HG03439 (cell line): ENCODE data around the gene GNAQ.

Experiments used
- ATAC-seq: cut with Tn5 transposase; IDR thresholded peaks from one replicate; pipeline ENCODE4 v1.9.1; 2021; ENCODE audit warnings: mild to moderate bottlenecking, moderate library complexity; ENCODE audit not compliant: unreplicated experiment

The GNAQ gene

DNA sequence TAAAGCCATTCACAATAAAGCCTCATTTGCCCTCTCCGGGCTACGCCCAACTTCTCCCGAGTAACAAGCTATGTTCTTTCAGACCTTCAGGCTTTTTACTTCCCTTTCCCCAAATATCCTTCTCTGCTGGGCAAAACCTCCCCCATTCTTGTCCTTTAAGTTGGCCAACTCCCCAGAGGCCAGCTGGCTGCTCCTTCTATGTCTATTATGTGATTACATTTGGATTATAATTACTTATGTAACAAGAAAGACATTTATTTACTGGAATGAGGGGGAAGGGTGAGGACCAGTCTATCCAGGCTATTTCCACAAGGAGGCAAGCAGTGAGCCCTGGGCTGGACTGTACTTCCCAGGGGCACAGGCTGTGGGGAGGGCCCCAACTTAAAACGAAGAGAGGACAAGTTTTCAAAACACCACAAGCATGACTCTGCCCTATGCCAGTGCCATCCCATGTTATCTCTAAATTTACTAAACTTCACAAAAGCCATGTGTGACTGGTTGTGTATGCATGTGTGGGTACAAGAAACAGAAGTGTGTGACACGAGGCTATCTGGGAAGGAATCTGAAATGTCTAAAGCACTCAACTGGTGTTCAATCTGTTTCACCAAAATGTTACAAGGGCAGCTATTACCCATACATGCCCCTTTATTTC lies 84.5 kb downstream of the GNAQ start:
- no peak for ATAC-seq

GRCh38 chr9:77946296-77946695 lies 85.3 kb downstream of the GNAQ start:
- ATAC-seq = no peak

GRCh38 chr9:77945798-77946197 lies 85.8 kb downstream of the GNAQ start:
- no peak for ATAC-seq

GRCh38 chr9:77944556-77945243 lies 86.9 kb downstream of the GNAQ start:
- no peak for ATAC-seq

DNA sequence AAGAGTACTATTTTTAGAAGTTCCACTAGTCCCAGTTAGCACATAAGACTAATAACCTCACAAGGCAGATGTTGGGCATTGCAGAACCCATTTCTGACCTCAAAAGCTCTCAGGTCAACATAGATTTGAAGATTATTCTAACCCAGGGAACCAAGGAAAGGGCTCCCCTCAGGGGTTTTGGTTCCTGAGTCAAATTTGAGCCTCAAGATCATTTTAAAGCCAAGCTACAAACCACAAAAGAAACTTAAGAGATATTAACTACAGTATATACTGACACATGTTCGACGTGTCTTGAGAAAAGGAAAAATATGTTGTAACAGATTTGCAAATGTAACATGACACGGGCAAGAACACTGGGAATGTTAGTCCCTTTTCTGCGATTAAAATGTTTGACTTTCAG lies 88.6 kb downstream of the GNAQ start:
- ATAC-seq = no peak

- no peak for ATAC-seq
These were observed 92.4 kb downstream of the GNAQ start for GRCh38 chr9:77939149-77939668.

DNA sequence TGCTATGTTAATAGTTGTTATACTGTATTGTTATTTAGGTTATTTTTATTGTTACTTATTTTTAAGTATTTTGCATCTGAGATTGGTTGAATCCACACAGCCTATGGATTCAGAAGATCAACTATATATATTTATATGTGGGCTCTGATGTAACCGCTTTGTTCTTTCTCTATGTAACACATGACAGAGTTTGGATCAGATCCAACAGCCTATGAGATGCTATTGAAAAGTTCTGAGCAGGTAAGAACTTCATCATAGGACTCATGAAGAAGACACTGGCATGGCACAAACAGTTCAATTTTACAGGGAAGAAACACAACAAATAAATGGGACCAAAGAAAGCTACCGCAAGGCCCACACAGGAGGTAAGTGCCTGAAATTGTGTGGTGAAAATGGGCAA lies 93.4 kb downstream of the GNAQ start:
- no peak for ATAC-seq

DNA sequence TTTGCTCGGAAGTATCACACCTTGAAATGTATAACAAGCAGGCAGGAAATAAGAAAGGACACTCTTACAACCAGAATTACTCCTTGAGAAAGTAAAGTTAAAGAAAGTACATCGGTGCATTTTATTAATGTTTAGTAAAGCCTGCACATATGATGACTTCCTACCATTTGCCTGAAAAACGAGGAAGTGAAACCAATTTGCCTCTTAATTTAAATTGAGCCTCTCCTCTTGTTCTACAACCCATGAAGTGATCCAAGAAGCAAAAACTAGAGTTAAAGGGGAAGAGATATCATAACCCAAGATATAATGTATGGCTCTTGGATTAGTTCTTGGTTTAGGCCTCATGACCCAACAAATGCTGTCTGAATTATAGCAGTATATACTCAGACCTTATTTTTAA lies 95.6 kb downstream of the GNAQ start:
- no peak for ATAC-seq

DNA sequence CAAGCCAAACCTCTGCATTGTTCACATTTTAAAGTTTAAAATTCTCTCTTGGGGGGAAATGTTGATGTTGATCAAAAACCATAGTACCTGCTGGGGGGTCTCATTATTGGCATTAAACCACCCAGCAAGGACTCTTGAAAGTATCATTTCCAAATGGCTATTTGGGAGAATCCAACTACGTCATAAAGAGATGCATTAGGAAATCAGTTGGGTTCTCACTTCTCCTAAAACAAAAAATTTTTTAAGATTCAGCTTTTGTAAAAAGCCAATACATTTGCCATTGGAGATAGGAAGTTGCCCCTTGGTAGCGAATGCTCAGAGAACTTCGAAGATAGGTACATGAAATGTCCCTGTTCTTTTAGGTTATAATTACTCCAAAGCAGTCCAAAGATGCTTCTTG lies 96.4 kb downstream of the GNAQ start:
- ATAC-seq = no peak

- no peak for ATAC-seq
These were observed 97.6 kb downstream of the GNAQ start for GRCh38 chr9:77933976-77934375.

- no peak for ATAC-seq
These were observed 98.6 kb downstream of the GNAQ start for GRCh38 chr9:77933019-77933418.

DNA sequence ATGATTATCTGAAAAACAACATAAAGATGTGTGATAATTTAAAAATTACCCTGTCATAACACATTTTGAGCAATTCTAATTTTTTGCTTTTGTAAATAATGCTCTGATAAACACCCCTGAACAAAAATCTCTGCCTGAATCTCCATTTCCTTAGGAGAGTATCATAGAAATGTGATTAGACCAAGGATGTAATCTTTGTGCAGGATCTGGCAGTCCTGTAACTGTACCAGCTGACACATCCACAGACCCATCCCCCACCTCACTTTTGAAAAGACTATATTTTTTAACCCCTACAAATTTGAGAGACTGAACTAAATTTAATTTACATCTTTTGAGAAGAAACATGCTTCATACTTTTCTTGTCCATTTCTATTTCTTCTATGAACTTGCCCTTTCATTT lies 101.7 kb downstream of the GNAQ start:
- ATAC-seq = no peak

DNA sequence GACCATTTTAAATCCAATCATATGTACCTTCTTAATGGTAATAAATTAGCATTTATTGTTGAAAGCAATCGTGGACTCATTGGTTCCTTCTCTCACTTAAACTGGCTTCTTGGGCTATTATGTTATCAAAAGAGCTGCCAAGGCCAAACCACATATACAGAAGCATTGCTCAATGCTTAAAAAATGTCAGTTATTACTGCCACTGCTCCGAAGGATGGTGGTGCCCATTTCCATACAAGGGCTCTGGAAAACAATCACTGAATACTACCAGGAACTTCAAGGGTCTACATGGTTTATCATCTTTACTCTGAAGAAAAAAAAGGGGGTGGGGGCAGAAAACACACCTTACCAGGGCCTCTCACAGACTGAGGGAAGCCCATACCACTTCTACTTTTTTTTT lies 104.3 kb downstream of the GNAQ start:
- no peak for ATAC-seq

DNA sequence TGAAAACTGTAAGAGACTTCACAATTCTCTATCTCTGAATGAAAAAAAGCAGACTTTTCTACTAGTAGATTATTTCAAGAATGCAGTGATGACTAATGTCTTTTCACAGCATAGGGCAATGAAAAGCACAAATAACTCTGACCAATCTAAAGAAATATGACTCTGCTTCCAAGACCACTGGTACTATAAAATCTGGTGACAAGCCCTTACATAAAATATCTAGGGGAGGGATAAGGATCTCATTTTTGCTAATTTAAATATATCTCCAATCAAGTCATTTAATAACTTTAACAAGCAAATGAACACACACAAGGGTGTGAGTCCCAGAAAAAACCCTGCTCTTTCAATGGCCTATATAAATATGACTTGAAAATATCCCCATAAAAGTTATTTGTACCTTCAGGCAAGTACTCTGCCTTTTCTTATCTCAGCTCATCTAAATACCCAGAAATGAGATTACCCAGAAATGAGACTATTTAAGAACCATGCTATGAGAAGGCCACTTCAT lies 105.2 kb downstream of the GNAQ start:
- ATAC-seq = no peak

DNA sequence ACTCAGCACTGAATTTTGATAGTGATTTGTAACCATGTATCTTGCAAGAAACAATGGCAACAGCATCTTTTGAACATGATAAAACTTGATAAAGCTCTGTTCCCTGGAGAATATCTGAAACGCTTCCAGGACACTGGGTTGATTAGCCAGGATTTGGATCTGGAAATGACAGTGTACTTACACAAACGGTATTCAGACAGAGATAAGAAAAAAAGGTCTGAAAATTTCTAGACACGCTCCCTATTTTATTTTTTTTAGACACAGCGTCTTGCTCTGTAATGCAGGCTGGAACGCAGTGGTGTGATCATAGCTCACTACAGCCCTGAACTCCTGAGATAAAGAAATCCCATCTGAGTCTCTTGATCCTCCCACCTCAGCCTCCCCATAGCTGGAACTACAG lies 109.0 kb downstream of the GNAQ start:
- no peak for ATAC-seq

- no peak for ATAC-seq
These were observed 113.8 kb downstream of the GNAQ start for GRCh38 chr9:77917800-77918199.

- ATAC-seq = no peak
These were observed 114.8 kb downstream of the GNAQ start for GRCh38 chr9:77916820-77917219.

DNA sequence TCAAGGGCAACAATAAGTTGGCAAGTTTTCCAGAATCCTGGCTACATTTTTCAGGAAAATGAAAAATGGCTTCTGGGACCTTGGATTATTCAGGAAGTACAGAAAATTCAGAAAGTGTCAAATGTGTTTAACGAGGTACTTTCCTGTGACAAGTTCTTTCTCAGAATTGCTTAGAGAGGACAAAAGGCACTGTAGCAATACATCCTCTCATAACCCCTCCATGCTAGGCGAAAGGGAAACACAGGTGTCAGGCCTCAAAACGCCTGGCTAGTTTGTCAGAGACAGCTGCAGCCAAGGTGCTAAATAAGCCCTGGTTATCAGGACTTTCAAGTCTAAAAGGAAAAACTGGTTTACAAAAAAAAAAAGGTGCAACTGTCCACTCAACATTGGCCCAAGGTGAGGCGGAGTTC lies 115.2 kb downstream of the GNAQ start:
- no peak for ATAC-seq

GRCh38 chr9:77915744-77916143 lies 115.9 kb downstream of the GNAQ start:
- ATAC-seq = no peak

DNA sequence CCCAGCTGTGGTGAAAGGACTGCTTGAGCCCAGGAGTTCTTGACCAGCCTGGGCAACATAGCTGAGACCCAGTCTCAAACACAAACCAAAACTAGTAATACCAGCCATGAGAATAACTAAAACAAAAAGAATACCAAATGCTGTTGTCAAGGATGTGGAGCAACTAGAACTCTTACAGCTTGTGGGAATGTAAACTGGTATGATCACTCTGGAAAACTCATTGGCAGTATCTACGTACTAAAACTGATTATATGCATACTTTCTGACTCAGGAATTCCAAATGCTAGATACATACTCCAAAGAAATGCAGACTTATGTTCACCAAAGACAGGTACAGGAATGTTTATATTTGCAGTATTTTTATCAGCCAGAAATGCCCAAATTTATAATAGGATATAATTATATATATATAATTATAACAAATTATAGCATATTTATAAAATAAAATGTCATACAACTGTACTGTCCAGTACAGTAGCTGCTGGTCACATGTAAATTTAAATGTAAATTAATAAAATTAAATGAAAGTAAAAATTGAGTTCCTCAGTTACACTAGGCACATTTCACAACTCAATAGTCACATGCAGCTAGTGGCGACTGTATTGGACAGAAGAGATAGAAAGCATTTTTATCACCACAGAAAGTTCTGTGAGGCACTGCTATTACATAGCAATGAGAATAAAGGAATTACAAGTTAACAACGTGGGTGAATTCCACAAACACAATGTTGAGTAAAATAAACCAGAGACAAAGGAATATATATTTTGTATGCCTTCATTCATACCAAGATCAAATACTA lies 118.5 kb downstream of the GNAQ start:
- no peak for ATAC-seq

GRCh38 chr9:77911928-77912327 lies 119.7 kb downstream of the GNAQ start:
- ATAC-seq = no peak

DNA sequence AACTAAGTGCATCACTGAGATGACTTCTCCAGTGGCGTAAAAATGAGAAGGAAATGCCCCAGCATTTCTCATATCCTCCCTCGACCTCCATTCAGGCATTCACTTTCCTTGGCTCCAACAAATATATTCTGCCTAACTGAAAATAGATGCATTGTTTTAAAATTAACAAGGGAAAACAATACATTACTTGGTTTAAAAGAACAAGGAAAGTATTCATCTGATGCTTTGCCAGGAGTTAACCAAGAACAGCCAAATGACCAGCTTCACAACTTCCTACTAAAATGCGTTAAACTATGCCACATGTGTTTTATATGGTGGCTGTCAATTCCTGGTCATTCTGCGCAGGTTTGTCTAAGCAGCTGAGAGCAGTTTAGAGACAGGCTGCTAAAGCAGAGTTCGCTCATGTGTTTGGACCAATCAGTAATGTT lies 121.4 kb downstream of the GNAQ start:
- ATAC-seq = no peak
